COR-L47 (cell line): ENCODE results near the gene COL6A5.
"Not testable (repeated sequence)": the region's sequence is repeated elsewhere in the genome, so short reads cannot be mapped to it uniquely, and the experiment has no call there.

ENCODE experiments used
- DNase-seq: peaks from one replicate; lab custom pipeline; 2025; lab: John Stamatoyannopoulos, UW

The COL6A5 gene

DNA sequence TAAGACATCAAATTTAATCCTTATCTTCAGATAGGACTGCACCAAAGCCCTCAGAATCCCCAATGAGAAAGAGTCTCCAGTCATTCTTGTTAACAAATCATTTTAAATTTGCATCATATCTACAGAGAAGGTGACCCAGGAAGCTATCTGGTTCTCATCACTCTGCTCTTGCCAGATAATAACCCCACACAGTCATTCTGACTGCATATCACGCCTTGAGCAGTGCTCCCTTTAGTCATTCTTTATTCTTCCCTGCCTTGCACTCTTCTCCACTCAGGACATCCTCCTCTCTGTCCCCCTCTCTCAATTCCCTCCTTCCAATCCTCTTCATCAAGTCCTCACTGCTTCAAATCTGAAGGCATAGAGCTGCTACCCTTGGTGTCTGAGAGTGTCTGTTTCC, 87.8 kb downstream of the COL6A5 start:
- no peak for DNase-seq

DNA sequence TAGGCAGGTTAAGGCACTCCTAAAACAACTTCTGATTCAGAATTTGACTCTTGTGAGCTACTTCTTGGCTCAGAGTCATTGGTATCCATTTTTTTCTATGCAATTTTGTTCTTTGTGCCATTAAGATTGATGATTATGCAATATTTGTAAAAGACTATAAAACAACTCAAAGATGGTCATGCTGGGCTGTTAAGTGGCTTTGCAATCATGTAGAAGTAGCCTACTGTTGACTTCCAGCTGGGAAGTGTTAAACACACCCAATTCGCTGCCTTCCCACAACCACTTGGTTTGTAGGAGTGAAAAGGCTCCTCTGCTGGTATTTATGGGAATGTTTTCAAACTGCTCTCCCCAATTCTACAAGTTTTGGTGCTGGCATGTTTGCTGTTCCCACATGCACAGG, 96.8 kb downstream of the COL6A5 start:
- no peak for DNase-seq

DNA sequence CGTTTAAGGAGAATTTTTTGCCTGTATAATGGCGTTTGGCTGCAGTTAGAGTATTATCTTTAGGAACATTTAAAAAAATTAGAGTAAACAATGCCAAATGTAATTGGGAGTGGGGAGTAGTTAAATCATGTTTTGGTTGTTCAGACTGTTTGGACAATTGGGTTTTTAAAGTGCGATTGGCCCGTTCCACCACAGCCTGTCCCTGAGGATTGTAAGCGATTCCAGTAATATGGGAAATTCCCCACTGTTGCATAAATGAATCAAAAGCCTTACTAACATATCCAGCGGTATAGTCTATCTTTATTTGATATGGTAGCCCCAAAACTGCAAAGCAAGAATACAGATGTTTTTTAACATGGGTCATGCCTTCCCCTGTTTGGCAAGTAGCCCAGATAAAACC, 101.4 kb downstream of the COL6A5 start:
- not testable (repeated sequence) for DNase-seq

DNA sequence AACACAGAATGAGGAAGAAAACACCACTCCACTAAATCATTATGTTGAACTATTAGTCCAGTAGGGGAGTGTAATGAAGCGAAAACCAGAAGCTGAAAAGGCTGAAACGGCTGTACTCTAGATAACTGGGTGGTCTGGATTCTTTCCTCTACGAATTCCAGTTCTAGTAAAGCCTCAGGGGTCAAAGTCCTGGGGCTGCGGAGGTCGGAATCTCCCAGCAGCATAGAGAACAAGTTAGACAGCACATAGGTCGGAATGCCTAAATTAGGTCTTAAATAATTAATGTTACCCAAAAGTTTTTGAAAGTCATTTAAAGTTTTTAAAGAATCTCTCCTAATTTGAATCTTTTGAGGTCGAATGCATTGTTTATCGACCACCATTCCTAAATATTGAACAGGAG, 102.7 kb downstream of the COL6A5 start:
- not testable (repeated sequence) for DNase-seq

DNA sequence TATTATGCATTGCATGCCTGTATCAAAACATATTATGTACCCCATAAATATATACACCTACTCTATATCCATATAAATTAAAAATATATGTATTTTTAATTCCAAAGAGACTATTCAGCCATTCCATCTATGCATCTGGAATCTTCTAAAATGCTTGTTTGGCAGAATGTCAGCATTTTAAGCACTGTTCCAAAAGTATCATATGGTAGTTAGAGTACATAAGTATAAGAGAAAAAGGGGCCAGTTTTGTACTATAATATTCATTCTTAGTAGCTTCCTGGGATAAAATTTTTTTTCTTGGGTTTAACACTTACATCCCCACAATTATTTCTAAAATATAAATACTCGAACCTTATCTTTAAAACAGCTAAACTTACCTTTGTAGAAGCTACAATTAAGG, 111.1 kb downstream of the COL6A5 start:
- DNase-seq: no peak

DNA sequence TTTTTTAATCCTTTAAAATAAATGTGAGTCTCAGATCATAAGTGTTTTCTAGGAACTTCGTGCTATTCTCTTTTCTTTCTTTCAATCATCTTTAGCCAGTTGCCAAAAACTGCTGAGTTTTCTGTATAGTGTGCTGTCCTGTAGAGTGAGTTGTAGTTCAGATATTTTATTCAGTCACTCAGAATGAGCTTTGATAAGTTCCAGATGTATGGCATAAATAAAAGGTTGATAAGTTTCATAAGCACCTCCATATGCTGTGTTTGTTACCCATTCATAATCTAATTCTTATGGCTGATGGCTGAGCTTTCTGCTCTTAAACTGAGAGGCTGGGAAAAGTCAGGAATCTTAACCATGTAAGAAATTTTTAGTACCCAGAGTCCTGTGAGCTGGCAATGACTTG, 112.2 kb downstream of the COL6A5 start:
- DNase-seq: no peak

DNA sequence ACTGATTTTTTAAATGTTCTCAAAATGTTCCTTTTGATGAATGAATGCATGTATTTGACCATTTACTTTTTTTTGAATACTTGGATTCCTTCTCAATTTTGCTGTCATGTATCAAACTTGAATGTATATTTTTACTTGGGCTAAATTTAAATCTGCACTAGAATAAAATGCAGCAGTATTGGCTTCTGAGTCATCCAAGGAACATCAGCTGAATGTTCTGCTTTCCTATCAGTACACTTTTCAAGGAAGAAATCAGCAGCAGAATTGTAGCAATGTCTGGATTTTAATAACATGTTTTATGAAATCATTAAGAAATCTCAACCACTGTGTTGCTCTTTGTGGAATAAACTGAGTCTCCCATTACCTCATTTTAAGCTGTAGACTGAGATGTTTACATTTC, 114.5 kb downstream of the COL6A5 start:
- no peak for DNase-seq

DNA sequence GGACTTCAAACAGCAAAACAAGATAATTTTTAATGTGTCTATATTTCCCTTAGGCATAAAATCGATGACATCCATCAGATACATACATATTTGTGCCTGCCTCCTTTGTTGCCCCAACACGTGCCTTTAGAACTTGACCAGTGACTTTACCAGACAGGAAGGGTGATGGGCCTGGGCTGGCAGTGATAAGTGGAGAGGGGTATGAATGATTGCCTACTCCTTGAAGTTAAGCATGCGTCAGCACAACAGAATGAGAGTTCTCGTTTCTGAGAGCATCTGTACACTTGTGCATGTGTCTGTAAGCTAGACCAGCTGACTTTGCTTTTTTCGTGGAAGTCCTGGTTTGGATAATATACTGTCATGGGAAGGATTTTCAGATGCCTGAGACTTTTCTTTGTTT, 116.6 kb downstream of the COL6A5 start:
- no peak for DNase-seq

DNA sequence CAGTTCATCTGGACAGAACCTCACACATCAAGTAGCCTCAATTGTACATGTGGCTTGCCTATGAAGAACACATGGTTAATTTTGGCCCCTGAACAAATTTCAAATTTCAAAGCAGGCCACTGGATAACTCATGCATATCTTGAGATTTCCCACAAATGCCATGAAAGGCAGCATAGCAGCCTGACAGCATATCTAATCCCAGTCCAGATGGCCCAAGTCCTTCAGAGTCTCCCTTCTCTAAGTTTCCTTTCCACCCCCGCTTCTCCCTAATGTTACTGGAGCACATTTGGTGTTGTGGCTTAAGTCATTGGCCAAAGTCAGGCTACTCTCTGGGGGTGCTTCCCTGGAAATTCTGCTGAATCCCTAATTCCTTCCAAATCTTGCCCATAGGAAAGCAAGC, 117.7 kb downstream of the COL6A5 start:
- DNase-seq: no peak

DNA sequence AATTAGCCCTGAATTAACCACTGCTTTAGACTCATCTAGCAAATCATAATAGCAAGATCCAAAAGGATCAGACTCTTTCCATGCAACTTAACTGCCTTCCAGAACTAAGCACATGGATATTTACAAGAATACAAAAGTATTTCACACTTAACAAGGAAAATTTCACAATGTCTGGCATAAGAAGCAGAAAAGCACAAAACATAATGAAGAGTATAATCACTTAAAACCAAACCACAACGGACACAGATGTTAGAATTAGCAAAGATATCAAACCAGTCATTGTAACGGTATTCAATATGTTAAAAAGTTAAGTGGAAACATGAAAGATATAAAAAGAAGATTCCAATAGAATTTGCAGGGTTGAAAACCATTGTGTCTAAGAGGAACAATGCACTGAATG, 120.0 kb downstream of the COL6A5 start:
- DNase-seq: no peak

DNA sequence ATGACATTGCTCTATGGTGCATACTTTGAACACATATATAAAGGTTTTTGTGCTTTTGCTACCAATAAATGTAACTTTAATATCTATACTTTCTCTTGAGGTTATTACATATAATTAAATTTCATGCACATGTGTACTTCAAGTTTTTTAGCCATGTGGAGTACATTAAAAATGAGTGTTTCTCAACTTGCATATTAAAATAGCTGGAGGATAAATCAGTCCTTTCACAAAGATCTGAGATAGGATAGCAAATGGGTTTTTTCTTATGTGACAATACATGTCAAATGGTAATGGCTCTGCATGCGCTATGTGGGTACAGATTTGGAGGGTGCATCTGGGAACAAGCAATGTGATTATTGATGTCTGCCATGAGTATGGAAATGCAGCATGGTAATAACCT, 122.8 kb downstream of the COL6A5 start:
- no peak for DNase-seq

DNA sequence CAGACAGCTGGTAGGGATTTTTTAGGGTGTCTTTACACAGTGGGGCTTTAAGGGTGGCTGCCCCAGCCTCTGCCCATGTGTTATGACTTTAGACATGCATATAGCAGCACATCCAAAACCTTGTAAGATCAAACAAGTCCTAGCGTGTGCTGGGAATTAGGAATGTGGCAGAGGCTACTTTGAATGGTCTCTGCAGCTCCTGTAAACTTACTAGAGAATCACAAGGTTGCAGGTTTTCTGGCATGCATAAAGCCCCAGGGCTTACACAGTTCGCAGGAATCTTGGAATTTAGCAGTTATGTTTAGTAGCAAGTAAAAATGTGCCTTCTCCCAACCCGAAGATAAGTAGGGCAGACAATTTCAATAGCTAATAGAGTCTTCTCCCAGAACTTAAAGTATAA, 124.7 kb downstream of the COL6A5 start:
- DNase-seq: no peak

DNA sequence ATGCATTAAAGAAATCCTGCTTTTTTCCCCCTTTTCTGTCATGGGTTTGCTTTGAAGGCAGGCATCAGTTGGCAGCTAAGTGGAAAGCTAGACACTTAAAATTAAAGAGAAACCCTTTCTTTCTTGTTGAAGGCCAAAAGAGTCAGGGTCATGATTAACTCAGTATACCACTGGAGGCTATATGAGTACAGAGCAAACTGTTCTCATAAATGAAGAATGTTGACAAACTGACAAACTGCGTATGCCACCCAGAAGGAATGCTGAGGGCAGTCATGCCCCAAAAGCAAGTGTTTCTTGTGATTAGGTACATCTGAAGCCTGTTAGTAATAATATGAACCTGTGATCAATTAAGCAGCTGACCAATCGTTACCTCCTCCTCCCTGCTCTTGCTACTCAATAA, 127.9 kb downstream of the COL6A5 start:
- no peak for DNase-seq

DNA sequence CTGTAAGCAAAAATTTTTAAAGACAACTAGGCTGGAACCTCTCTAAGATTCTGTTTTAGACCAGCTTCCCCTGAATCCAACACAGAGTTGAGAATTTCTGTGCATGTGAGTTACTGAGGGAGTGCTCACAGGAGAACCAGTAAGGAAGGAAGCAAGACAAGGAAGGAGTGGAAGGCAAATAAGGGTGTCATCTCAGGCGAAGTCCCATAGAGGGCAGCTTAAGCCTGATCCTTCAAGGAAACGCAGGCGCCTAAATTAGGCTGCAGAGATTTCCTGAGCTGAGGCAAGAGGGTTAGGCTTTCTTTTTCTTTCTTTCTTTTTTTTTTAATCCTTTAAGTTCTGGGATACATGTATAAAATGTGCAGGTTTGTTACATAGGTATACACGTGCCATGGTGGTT, 135.3 kb downstream of the COL6A5 start:
- no peak for DNase-seq

DNA sequence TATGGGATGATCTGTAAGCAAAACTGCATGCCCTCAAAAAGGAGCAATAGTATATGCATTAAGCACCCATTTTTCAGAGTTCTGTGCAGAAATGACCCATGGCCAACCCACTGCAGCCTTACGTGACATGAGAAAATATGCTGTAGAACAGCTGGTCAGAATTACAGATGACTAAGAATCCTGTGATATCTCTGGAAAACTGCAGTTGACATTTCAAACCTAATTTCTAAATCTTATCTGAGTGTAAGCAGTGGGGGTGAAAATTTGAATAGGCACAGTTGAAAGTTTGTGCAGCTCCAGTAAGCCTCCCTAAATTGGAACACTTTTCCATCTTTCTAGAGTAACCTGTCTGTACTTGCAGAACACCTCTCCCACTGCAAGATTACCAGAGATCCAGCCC, 142.8 kb downstream of the COL6A5 start:
- DNase-seq: no peak

DNA sequence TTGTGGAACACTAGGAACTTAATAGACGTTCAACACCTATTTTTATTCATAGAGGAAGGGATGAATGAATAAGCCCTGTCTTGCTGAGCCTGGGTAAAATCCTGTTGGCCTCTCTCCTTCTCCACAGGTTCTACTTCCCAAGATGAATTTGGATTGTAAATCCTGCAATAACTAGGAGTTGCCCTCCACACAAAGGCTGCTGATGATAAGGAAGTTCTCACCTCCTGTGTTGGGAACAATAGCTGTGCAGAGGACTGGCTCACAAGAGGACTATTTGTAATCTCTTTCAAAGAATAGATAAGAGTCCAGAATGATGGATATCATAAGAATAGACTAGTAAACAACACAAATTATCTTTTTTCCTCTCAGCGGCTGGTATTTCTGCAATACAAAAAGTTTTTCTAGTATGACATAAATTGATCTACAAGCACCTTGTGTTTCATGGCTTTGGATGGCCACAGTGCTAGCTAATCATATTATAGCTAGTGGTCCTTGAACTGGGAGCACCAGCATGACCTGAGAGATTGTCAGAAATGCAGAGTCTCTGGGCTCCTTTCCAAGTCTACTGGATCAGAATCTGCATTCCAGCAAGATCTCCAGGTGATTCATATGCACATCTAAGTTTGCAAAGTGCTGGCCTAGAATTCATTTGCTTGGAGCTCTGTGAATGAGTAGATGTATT, 143.4 kb downstream of the COL6A5 start:
- no peak for DNase-seq

DNA sequence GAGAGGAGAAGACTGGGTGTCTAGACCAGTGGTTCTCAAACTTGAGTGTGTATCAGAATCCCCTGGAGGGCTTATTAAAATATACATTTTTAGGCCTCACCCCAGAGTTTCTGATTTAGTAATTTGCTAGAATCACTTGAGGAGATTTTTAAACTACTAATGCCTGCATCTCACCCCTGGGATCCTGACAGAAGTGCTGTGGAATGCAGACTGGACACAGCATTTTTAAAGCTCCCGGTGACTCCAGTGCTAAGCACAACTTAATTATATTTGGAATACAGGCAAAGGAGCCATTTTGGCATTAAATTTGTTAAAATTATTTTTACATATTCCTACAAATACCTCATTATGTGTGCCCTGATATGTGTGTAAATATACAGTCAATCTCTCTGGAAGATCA, 144.8 kb downstream of the COL6A5 start:
- DNase-seq: no peak

DNA sequence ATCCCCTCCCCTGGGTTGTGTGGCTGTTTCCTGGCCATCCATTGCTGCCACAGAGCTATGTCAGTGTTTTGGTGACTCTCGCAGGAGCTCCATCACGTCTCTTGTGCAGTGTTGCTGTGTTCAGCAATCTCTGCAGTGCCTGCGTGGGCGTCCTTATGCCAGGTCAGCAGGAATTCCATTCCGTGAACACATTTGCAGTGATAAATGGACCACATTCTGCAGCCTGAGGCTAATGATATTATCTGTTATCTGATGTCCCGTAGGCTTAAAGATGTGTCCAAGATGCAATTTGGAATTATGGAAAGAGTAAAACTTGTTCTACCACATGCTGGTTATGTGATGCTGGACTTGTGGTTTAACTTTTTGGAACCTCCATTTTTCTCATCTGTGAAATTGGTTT, 146.0 kb downstream of the COL6A5 start:
- no peak for DNase-seq

DNA sequence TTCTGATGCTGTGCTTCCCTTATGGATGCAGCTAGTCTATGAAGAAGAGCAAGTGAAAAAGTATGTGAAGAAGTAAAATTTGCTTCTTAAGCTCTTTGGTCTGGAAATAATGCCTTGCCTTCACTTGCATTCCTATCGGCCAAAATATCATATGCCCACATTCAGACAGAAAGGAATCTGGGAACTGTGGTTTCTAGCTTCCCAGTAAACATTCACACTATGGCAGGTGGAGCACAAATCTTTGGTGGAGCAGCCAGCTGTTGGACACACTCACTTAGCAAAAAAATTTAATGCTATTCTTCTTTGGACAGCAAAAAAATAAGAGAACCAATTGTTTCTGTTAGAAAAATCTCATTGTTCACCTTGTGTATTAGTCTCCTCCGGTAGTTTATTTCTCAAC, 159.2 kb downstream of the COL6A5 start:
- DNase-seq: no peak

DNA sequence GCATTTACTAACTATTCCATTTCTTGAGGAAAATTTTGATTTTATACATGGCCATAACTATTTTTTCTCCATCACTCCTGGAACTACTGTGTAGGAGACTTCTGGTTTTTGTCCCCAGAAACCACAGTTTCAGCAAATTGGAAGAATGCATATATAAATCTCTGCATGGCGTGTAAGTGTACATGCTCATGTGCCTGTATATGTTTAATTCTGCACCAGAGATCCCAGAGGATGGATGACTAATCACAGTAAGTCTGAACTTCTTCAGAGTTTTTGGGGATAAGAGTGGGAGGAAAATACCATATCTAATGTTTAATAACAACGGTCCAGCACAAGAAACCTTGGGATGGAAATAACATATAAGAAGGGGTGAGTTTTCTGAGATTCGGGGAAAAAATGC, 160.6 kb downstream of the COL6A5 start:
- DNase-seq: no peak

DNA sequence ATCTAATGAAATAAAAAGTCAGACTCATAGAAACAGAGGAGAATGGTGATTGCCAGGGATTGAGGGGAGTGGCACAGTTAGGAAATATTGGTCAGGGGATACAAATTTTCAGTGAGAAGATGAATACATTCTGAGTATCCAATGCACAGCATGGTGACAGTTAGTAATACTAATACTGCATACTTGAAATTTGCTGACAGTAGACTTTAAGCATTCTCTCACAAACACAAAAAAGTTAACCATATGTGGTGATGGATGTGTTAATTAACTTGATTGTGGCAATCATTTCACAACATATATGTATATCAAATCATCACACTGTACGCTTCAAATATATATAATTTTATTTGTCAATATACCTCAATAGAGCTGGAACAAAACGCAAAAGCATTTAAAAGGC, 162.3 kb downstream of the COL6A5 start:
- DNase-seq: no peak

DNA sequence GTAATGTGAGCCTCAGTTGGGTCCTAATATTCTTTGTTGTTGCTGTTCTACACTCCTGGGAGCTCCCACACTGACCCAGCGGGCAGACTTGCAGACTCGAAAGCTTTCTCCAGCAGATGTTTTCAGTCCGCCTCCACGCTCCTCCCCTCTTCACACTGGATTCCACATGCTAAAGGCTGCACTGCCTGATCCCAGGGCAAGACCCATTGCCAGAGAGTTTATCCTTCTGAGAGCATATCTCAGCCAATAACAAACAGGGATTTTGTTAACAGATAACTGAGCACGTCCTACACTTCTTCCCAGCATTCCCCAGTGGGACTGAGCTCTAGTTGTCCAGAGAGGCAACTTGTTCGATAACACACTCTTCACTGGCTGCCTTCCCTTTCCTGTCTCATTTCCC, 163.5 kb downstream of the COL6A5 start:
- no peak for DNase-seq

DNA sequence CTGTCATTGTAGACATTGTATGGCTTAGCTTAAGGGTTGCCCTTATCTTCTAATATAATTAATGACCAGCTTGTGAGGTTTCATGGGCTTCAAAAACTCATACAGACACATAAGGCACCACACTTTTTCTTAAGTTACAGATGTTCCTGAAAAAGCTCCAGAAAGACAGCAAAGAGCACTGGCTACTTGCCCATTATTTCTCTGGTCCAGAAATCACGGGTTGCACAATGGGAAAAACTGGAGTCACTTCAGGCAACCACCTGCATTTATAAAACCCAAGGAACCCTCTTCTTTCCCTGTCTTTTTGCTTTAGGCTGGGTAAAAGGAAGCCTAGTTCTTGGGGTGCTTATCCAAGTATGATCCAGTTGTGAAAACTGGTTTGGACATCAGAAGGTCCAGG, 169.2 kb downstream of the COL6A5 start:
- no peak for DNase-seq

DNA sequence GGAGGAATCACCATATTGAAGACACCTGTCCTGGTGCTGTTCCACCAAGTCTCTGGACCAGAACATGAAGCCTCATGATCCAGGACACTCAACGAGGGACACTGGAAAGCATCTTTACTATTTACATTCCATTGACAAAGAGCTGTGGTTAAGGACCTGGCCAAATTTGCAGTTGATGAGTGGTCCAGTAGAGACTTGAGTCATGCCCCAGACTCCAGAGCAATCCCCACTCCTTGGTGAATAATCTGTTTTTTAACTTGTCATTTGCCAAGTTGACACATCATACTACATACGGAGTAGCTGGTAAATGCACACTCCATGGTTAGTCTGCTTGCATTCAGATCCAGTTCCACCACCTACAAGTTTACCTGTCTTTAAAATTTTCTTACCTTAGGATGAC, 170.3 kb downstream of the COL6A5 start:
- DNase-seq: no peak
